ENCODE results near the gene P2RX5.

P2RX5 gene

GRCh38 chr17:3626831-3627768 is 68.9 kb downstream of the P2RX5 start:
- H3K4me3 ChIP-seq (ENCODE audit: low read depth, low read length) = no peak overlapping the region
- no peaks in the 10 kb centered on the region for H3K4me1 ChIP-seq (ENCODE audit: control insufficient read depth, insufficient read depth, low read length)
- no peaks in the 10 kb centered on the region for H3K9me3 ChIP-seq (ENCODE audit: control insufficient read depth, insufficient read depth, low read length)
- H3K9ac ChIP-seq (ENCODE audit: low read depth, low read length) = no peak overlapping the region
- no peaks in the 10 kb centered on the region for H3K27me3 ChIP-seq (ENCODE audit: control insufficient read depth, insufficient read depth, low read length)
- H3K36me3 ChIP-seq (ENCODE audit: control insufficient read depth, insufficient read depth, low read length) = peaks cover 32% of the 10 kb centered on the region
